Activated CD4-positive, alpha-beta T cell treated with anti-CD3 and anti-CD28 coated beads for 4 hours (primary cell): ENCODE measurements around the gene ARL5C.

ENCODE experiments used
- DNase-seq, 2 donors: peaks; one replicate each; pipeline ENCODE4 v3.0.0-alpha.2; 2020

Gene ARL5C

GRCh38 chr17:39165841-39166349, at the start of gene ARL5C:
ARL5C (minus strand) TSS chr17:39166161; CDS start chr17:39165760, 401 bp downstream.
- no peak for DNase-seq

- no peak for DNase-seq
Observed at GRCh38 chr17:39213852-39214251, 47.9 kb upstream of the ARL5C start.

GRCh38 chr17:39212841-39213480, 47.0 kb upstream of the ARL5C start:
- DNase-seq: no peak

GRCh38 chr17:39212195-39212810, 46.3 kb upstream of the ARL5C start:
- no peak for DNase-seq

GRCh38 chr17:39210093-39210434, 44.1 kb upstream of the ARL5C start:
- no peak for DNase-seq

- peak; percentile 78 to 86 for DNase-seq
Observed at GRCh38 chr17:39209317-39210092, 43.5 kb upstream of the ARL5C start.

- no peak for DNase-seq
Observed at GRCh38 chr17:39208893-39209292, 42.9 kb upstream of the ARL5C start.

GRCh38 chr17:39208136-39208535, 42.2 kb upstream of the ARL5C start:
- DNase-seq: no peak

GRCh38 chr17:39205112-39205526, 39.2 kb upstream of the ARL5C start:
- no peak for DNase-seq

GRCh38 chr17:39204245-39204644, 38.3 kb upstream of the ARL5C start:
- no peak for DNase-seq

- DNase-seq: no peak
Observed at GRCh38 chr17:39200957-39201510, 35.1 kb upstream of the ARL5C start.

GRCh38 chr17:39200070-39200879, 34.3 kb upstream of the ARL5C start, which contains the start of gene RPL19:
RPL19 (plus strand) TSS chr17:39200283; CDS start chr17:39200345, 62 bp downstream.
- DNase-seq: peak; percentile 81 to 84

GRCh38 chr17:39199820-39200069, 33.8 kb upstream of the ARL5C start:
- DNase-seq: peak; percentile 88 to 91

- no peak for DNase-seq
Observed at GRCh38 chr17:39198186-39198566, 32.2 kb upstream of the ARL5C start.

GRCh38 chr17:39197380-39198185, 31.6 kb upstream of the ARL5C start, which contains the start of gene CACNB1:
CACNB1 (minus strand) TSS chr17:39197669; CDS start chr17:39197495, 174 bp downstream.
- peak; percentile 62 to 72 for DNase-seq

GRCh38 chr17:39196808-39197291, 30.9 kb upstream of the ARL5C start:
- peak; percentile 25 to 35 for DNase-seq

- DNase-seq: no peak
Observed at GRCh38 chr17:39196241-39196807, 30.4 kb upstream of the ARL5C start.

- no peak for DNase-seq
Observed at GRCh38 chr17:39195568-39196160, 29.7 kb upstream of the ARL5C start.

GRCh38 chr17:39194985-39195524, 29.1 kb upstream of the ARL5C start:
- DNase-seq: no peak
